Calu3 (cell line): ENCODE data around the gene FUT1. TPM values are rescaled to one million over a fixed set of nuclear protein-coding genes. Genes with fewer than 3 reads are reported as not detected.
A peak's percentile ranks its signal among the peaks of the same experiment; 100 is the strongest.

Source experiments
- BruUV-seq: library from RNA; stranded (reverse); fragments of 400-500 nt; replicated peaks from 2 replicates; lab custom pipeline; 2021; lab: Mats Ljungman, UMichigan
- CTCF ChIA-PET: fragments of 300-600 bp; sonication (Branson Sonifier 250); formaldehyde crosslinking; loops from one replicate; lab custom pipeline; 2022; ENCODE audit warnings: antibody characterized with exemption; lab: Charles Lee
- DNase-seq: peaks from one replicate; pipeline ENCODE4 v3.0.0; 2022
- H3K27ac Mint-ChIP-seq: one replicate; pipeline ENCODE4 v1.8.0; 2022; ENCODE audit warnings: mixed read lengths; ENCODE audit not compliant: unreplicated experiment
- H3K27me3 Mint-ChIP-seq: one replicate; pipeline ENCODE4 v1.8.0; 2022; ENCODE audit warnings: mixed read lengths; ENCODE audit not compliant: unreplicated experiment
- H3K36me3 Mint-ChIP-seq: one replicate; pipeline ENCODE4 v1.8.0; 2022; ENCODE audit warnings: mild to moderate bottlenecking, moderate library complexity, mixed read lengths; ENCODE audit not compliant: insufficient read depth, unreplicated experiment
- H3K4me1 Mint-ChIP-seq: one replicate; pipeline ENCODE4 v1.8.0; 2022; ENCODE audit warnings: mild to moderate bottlenecking, low read depth, mixed read lengths; ENCODE audit not compliant: unreplicated experiment
- H3K4me3 Mint-ChIP-seq: one replicate; pipeline ENCODE4 v1.8.0; 2022; ENCODE audit warnings: mild to moderate bottlenecking, low read depth, moderate library complexity, mixed read lengths; ENCODE audit not compliant: unreplicated experiment
- H3K9me3 Mint-ChIP-seq: one replicate; pipeline ENCODE4 v1.8.0; 2022; ENCODE audit warnings: low read depth, mixed read lengths; ENCODE audit not compliant: unreplicated experiment
- CTCF ChIP-seq: fragments of 200-600 bp; IDR thresholded peaks from one replicate; pipeline ENCODE4 v1.8.0; 2022; ENCODE audit warnings: antibody characterized with exemption; ENCODE audit not compliant: unreplicated experiment
- intact Hi-C: fragments of 100-400 bp; cut with micrococcal nuclease; formaldehyde crosslinking; loops from one replicate; pipeline ENCODE4 v1.10.0; 2022; ENCODE audit not compliant: unreplicated experiment
- total RNA-seq: library from RNA; stranded (reverse); gene quantifications from 2 replicates; pipeline ENCODE4 v1.2.3, GENCODE V29; 2022

FUT1 gene
- total RNA-seq, 1 experiment from 2014 or later: 2.9 TPM

- Mint-ChIP-seq H3K4me3 (no peak overlapping the region), H3K27me3 (peaks cover 18% of the 10 kb centered on the region), H3K27ac (no peak overlapping the region), H3K4me1 (peaks cover 8% of the 10 kb centered on the region), H3K9me3 (no peaks in the 10 kb centered on the region), H3K36me3 (peaks cover 10% of the 10 kb centered on the region)
- TF ChIP-seq CTCF: no peak
- CTCF ChIA-PET: no interaction called here
- intact Hi-C loops: no loop called here
- peak; percentile 37 for DNase-seq
- no TSS peak for BruUV-seq
Observed at GRCh38 chr19:48741129-48741999, 11.1 kb downstream of the FUT1 start.

- Mint-ChIP-seq H3K9me3 (no peaks in the 10 kb centered on the region), H3K27ac (no peak within 1 kb of the TSS), H3K36me3 (peaks cover 10% of the 10 kb centered on the region), H3K27me3 (peaks cover 20% of the 10 kb centered on the region), H3K4me1 (peaks cover 8% of the 10 kb centered on the region), H3K4me3 (no peak within 1 kb of the TSS)
- CTCF ChIA-PET: interaction anchor here (0.6 to 2.3 kb wide), 3 partner anchors 62 to 575 kb away, joined by 3 to 15 read pairs (median 3); no protein-coding TSS in a partner anchor
- no TSS peak for BruUV-seq
- intact Hi-C loops: no loop called here
- no peak for TF ChIP-seq CTCF
- no peak for DNase-seq
Observed at GRCh38 chr19:48740164-48740972, 12.1 kb downstream of the FUT1 start, which contains the start of gene RASIP1. Gene RASIP1 (minus strand): TSS chr19:48740610. CDS start chr19:48740282, 328 bp downstream.

GRCh38 chr19:48739404-48740163, 12.9 kb downstream of the FUT1 start:
- H3K27me3 Mint-ChIP-seq: peaks cover 27% of the 10 kb centered on the region
- H3K4me3 Mint-ChIP-seq: peak overlapping the region; percentile 26
- intact Hi-C loops: loop anchor here (5.0 kb wide), 1 partner anchor 62 kb away; no protein-coding TSS in a partner anchor
- no peak for DNase-seq
- H3K9me3 Mint-ChIP-seq: no peaks in the 10 kb centered on the region
- H3K36me3 Mint-ChIP-seq: peaks cover 17% of the 10 kb centered on the region
- H3K4me1 Mint-ChIP-seq: peaks cover 8% of the 10 kb centered on the region
- no TSS peak for BruUV-seq
- CTCF ChIA-PET: interaction anchor here (0.6 to 2.3 kb wide), 11 partner anchors 19 to 574 kb away, joined by 3 to 15 read pairs (median 5); partner anchors contain the start of gene CA11
- TF ChIP-seq CTCF: no peak
- H3K27ac Mint-ChIP-seq: no peak overlapping the region
